Caco-2 (cell line): ENCODE measurements around the gene SAFB. TPM values are rescaled to one million over a fixed set of nuclear protein-coding genes. Genes with fewer than 3 reads are reported as not detected.
A peak's percentile ranks its signal among the peaks of the same experiment; 100 is the strongest.

Source experiments
- BruUV-seq: library from RNA; stranded (reverse); fragments of 400-500 nt; replicated peaks from 2 replicates; lab custom pipeline; 2021; lab: Mats Ljungman, UMichigan
- CTCF ChIA-PET: fragments of 300-600 bp; sonication (Branson Sonifier 250); formaldehyde crosslinking; loops from one replicate; lab custom pipeline; 2022; ENCODE audit warnings: antibody characterized with exemption; lab: Charles Lee
- POLR2A ChIA-PET: fragments of 300-600 bp; sonication (Branson Sonifier 250); formaldehyde crosslinking; loops from one replicate; lab custom pipeline; 2022; ENCODE audit warnings: antibody characterized with exemption; lab: Charles Lee
- DNase-seq, 2 experiments: peaks; one replicate each; pipeline versions ENCODE4 v3.0.0 to v3.0.0-alpha.2; 2020 to 2022
- H3K27me3 ChIP-seq: replicated peaks from 2 replicates; pipeline ENCODE4 v1.6.0; 2011; ENCODE audit warnings: low read length; ENCODE audit not compliant: control insufficient read depth, insufficient read depth
- H3K36me3 ChIP-seq: 2 replicates; pipeline ENCODE4 v1.5.1; 2011; ENCODE audit warnings: low read length; ENCODE audit not compliant: control insufficient read depth, insufficient read depth
- H3K4me1 ChIP-seq: fragments of 250-450 bp; sonication (Bioruptor Pico); 2 replicates; pipeline ENCODE4 v1.5.1; 2020; ENCODE audit warnings: mild to moderate bottlenecking
- H3K4me3 ChIP-seq: 2 replicates; pipeline ENCODE4 v1.5.1; 2011; ENCODE audit warnings: low read depth, mild to moderate bottlenecking, control low read depth, low read length
- H3K9me3 ChIP-seq: fragments of 250-450 bp; sonication (Bioruptor Pico); 2 replicates; pipeline ENCODE4 v1.5.1; 2020; ENCODE audit warnings: mild to moderate bottlenecking, moderate library complexity
- H3K27ac Mint-ChIP-seq: one replicate; pipeline ENCODE4 v1.8.0; 2022; ENCODE audit warnings: mixed read lengths; ENCODE audit not compliant: unreplicated experiment
- H3K27me3 Mint-ChIP-seq: one replicate; pipeline ENCODE4 v1.8.0; 2022; ENCODE audit warnings: mixed read lengths; ENCODE audit not compliant: insufficient read depth, unreplicated experiment
- H3K36me3 Mint-ChIP-seq: one replicate; pipeline ENCODE4 v1.8.0; 2022; ENCODE audit warnings: mild to moderate bottlenecking, mixed read lengths; ENCODE audit not compliant: insufficient read depth, unreplicated experiment
- H3K4me1 Mint-ChIP-seq: one replicate; pipeline ENCODE4 v1.8.0; 2022; ENCODE audit warnings: low read depth, mixed read lengths; ENCODE audit not compliant: unreplicated experiment
- H3K4me3 Mint-ChIP-seq: one replicate; pipeline ENCODE4 v1.8.0; 2022; ENCODE audit warnings: mild to moderate bottlenecking, moderate library complexity, mixed read lengths; ENCODE audit not compliant: unreplicated experiment
- H3K9me3 Mint-ChIP-seq: one replicate; pipeline ENCODE4 v1.8.0; 2022; ENCODE audit warnings: mixed read lengths; ENCODE audit not compliant: unreplicated experiment
- CTCF ChIP-seq, 2 experiments: fragments of 200-600 bp in 1 of 2; IDR thresholded peaks; 1 replicate in 1 of 2; 2 replicates in 1 of 2; pipeline versions ENCODE4 v1.5.1 to v1.8.0; 2011 to 2022; ENCODE audit warnings: antibody characterized with exemption in 1 of 2, control low read depth in 1 of 2, inconsistent platforms in 1 of 2, low read depth in 1 of 2, low read length in 1 of 2, mild to moderate bottlenecking in 1 of 2, moderate library complexity in 1 of 2; ENCODE audit not compliant: insufficient read depth in 1 of 2, severe bottlenecking in 1 of 2, unreplicated experiment in 1 of 2
- intact Hi-C: fragments of 100-400 bp; cut with micrococcal nuclease; formaldehyde crosslinking; loops from one replicate; pipeline ENCODE4 v1.10.0; 2022; ENCODE audit not compliant: unreplicated experiment
- total RNA-seq: library from RNA; stranded (reverse); gene quantifications from 2 replicates; pipeline ENCODE4 v1.2.3, GENCODE V29; 2022

The SAFB gene
- total RNA-seq, 1 experiment from 2014 or later, result 120 TPM

GRCh38 chr19:5624018-5624663 is 1.3 kb downstream of the SAFB start:
- no TSS peak for BruUV-seq
- no peaks in the 10 kb centered on the region for H3K27me3 ChIP-seq
- DNase-seq, result peak in 1 of 2 experiments; percentile 19
- H3K9me3 ChIP-seq, result no peaks in the 10 kb centered on the region
- POLR2A ChIA-PET, result no interaction called here
- no peak for TF ChIP-seq CTCF (IDR thresholded peaks at IDR 0.05; ENCODE audit: insufficient read depth in 1 of 2, low read depth in 1 of 2, low read length in 1 of 2, severe bottlenecking in 1 of 2, unreplicated experiment in 1 of 2)
- Mint-ChIP-seq H3K27me3 (no peaks in the 10 kb centered on the region), H3K27ac (peak overlapping the region; percentile 100), H3K36me3 (peaks cover 90% of the 10 kb centered on the region), H3K9me3 (no peaks in the 10 kb centered on the region), H3K4me3 (peak overlapping the region; percentile 99), H3K4me1 (peaks cover 31% of the 10 kb centered on the region)
- 0 out of 2 replicates have a peak, but pooled peaks cover 7% of the 10 kb centered on the region for H3K4me1 ChIP-seq
- peak overlapping the region; percentile 99 for H3K4me3 ChIP-seq
- CTCF ChIA-PET, result no interaction called here
- H3K36me3 ChIP-seq, result peaks cover 5% of the 10 kb centered on the region
- intact Hi-C loops, result no loop called here

- H3K4me1 ChIP-seq, result 0 out of 2 replicates have a peak, but pooled peaks cover 7% of the 10 kb centered on the region
- TF ChIP-seq CTCF (IDR thresholded peaks at IDR 0.05; ENCODE audit: insufficient read depth in 1 of 2, low read depth in 1 of 2, low read length in 1 of 2, severe bottlenecking in 1 of 2, unreplicated experiment in 1 of 2), result no peak
- CTCF ChIA-PET, result no interaction called here
- no peaks in the 10 kb centered on the region for H3K27me3 ChIP-seq
- Mint-ChIP-seq H3K27ac (peak overlapping the region; percentile 100), H3K9me3 (no peaks in the 10 kb centered on the region), H3K4me1 (peaks cover 31% of the 10 kb centered on the region), H3K4me3 (peak overlapping the region; percentile 99), H3K27me3 (no peaks in the 10 kb centered on the region), H3K36me3 (peaks cover 86% of the 10 kb centered on the region)
- intact Hi-C loops, result no loop called here
- no peaks in the 10 kb centered on the region for H3K9me3 ChIP-seq
- POLR2A ChIA-PET, result no interaction called here
- peaks cover 5% of the 10 kb centered on the region for H3K36me3 ChIP-seq
- peak overlapping the region; percentile 99 for H3K4me3 ChIP-seq
- BruUV-seq, result TSS peak; percentile 21
- DNase-seq, result no peak
These were observed 1.9 kb downstream of the SAFB start for GRCh38 chr19:5624741-5625278.

- TF ChIP-seq CTCF (IDR thresholded peaks at IDR 0.05; ENCODE audit: insufficient read depth in 1 of 2, low read depth in 1 of 2, low read length in 1 of 2, severe bottlenecking in 1 of 2, unreplicated experiment in 1 of 2), result no peak
- no peak for DNase-seq
- no TSS peak for BruUV-seq
- CTCF ChIA-PET, result no interaction called here
- H3K27me3 ChIP-seq, result no peaks in the 10 kb centered on the region
- peak overlapping the region; percentile 100 for H3K27ac Mint-ChIP-seq
- peaks cover 5% of the 10 kb centered on the region for H3K36me3 ChIP-seq
- peak overlapping the region; percentile 99 for H3K4me3 Mint-ChIP-seq
- H3K4me1 ChIP-seq, result no peaks in the 10 kb centered on the region
- no peaks in the 10 kb centered on the region for H3K9me3 Mint-ChIP-seq
- peaks cover 77% of the 10 kb centered on the region for H3K36me3 Mint-ChIP-seq
- intact Hi-C loops, result no loop called here
- POLR2A ChIA-PET, result no interaction called here
- H3K9me3 ChIP-seq, result no peaks in the 10 kb centered on the region
- no peaks in the 10 kb centered on the region for H3K27me3 Mint-ChIP-seq
- H3K4me1 Mint-ChIP-seq, result peaks cover 25% of the 10 kb centered on the region
- no peak overlapping the region for H3K4me3 ChIP-seq
These were observed 2.8 kb downstream of the SAFB start for GRCh38 chr19:5625641-5626040.
